ENCODE measurements around the gene FRMD6. TPM values are rescaled to one million over a fixed set of nuclear protein-coding genes. Genes with fewer than 3 reads are reported as not detected.

The FRMD6 gene
- total and polyA plus RNA-seq, 2 experiments from 2014 or later: 5.4 to 18.7 TPM

DNA sequence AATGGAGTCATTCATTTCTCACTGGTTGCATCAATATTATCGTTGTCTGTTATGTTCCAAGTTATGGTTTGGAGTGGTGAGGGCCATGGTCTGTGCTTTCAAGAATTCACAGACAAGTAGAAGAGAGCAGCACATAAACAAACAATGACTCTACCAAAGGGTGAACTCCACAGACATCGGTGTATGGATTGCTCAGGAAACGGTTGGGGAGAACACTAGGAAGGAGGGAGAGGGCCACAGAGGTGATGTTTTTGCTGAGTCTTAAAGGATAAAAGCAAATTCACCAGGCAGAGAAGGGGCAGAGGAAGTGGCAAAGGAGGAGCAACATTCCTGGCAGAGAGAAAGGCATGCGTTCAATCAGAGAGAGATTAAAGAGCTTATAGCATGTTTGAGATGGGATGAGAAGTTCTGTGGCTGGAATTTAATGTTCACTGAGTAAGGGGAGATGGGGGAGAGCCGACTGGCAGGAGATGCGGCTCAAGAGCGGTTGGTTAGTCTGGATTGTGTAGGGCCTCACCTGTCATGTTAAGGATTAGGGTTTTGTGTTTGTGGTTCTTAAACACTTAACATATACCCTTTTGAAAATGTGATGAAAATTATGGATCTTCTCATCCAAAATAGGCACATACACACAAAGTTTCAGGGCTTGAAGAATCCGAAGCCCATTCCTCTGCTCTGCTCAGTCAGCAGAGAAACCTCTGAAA, 42.3 kb upstream of the FRMD6 start:
- H3F3A ChIP-seq (replicated peaks; ENCODE audit: low read depth): no peaks in the 10 kb centered on the region
- no peaks in the 10 kb centered on the region for H3K9me3 Mint-ChIP-seq
- peaks cover 14% of the 10 kb centered on the region; the same call in 2 of the 3 replicates for H3K4me1 Mint-ChIP-seq
- H3K9me2 ChIP-seq (ENCODE audit: insufficient read depth): peaks cover 10% of the 10 kb centered on the region; the same call in 1 of the 2 replicates
- H3K4me3 ChIP-seq: no peak overlapping the region
- no peak overlapping the region for H3K4me3 Mint-ChIP-seq
- H4K20me1 ChIP-seq (replicated peaks; ENCODE audit: insufficient read depth): no peaks in the 10 kb centered on the region
- TF ChIP-seq ZNF114 (CRISPR knock-in tag; IDR thresholded peaks at IDR 0.05) (no peak), ZNF331 (CRISPR knock-in tag; IDR thresholded peaks at IDR 0.05; ENCODE audit: low read depth) (no peak), JUNB (IDR thresholded peaks at IDR 0.05; ENCODE audit: unreplicated experiment) (no peak), CREB1 (CRISPR knock-in tag; IDR thresholded peaks at IDR 0.05; ENCODE audit: low read depth) (no peak), NANOG (IDR thresholded peaks at IDR 0.05; ENCODE audit: borderline replicate concordance) (no peak), EZH2phosphoT487 (IDR thresholded peaks at IDR 0.05; ENCODE audit: unreplicated experiment) (no peak)
- TF ChIP-seq, protein P1, sequence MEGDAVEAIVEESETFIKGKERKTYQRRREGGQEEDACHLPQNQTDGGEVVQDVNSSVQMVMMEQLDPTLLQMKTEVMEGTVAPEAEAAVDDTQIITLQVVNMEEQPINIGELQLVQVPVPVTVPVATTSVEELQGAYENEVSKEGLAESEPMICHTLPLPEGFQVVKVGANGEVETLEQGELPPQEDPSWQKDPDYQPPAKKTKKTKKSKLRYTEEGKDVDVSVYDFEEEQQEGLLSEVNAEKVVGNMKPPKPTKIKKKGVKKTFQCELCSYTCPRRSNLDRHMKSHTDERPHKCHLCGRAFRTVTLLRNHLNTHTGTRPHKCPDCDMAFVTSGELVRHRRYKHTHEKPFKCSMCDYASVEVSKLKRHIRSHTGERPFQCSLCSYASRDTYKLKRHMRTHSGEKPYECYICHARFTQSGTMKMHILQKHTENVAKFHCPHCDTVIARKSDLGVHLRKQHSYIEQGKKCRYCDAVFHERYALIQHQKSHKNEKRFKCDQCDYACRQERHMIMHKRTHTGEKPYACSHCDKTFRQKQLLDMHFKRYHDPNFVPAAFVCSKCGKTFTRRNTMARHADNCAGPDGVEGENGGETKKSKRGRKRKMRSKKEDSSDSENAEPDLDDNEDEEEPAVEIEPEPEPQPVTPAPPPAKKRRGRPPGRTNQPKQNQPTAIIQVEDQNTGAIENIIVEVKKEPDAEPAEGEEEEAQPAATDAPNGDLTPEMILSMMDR (conservative IDR thresholded peaks at IDR 0.05; ENCODE audit: low read depth in 2 of 2): no peak
- TF ChIP-seq, protein P2, sequence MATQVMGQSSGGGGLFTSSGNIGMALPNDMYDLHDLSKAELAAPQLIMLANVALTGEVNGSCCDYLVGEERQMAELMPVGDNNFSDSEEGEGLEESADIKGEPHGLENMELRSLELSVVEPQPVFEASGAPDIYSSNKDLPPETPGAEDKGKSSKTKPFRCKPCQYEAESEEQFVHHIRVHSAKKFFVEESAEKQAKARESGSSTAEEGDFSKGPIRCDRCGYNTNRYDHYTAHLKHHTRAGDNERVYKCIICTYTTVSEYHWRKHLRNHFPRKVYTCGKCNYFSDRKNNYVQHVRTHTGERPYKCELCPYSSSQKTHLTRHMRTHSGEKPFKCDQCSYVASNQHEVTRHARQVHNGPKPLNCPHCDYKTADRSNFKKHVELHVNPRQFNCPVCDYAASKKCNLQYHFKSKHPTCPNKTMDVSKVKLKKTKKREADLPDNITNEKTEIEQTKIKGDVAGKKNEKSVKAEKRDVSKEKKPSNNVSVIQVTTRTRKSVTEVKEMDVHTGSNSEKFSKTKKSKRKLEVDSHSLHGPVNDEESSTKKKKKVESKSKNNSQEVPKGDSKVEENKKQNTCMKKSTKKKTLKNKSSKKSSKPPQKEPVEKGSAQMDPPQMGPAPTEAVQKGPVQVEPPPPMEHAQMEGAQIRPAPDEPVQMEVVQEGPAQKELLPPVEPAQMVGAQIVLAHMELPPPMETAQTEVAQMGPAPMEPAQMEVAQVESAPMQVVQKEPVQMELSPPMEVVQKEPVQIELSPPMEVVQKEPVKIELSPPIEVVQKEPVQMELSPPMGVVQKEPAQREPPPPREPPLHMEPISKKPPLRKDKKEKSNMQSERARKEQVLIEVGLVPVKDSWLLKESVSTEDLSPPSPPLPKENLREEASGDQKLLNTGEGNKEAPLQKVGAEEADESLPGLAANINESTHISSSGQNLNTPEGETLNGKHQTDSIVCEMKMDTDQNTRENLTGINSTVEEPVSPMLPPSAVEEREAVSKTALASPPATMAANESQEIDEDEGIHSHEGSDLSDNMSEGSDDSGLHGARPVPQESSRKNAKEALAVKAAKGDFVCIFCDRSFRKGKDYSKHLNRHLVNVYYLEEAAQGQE (IDR thresholded peaks at IDR 0.05; ENCODE audit: unreplicated experiment): no peak
- TF ChIP-seq, protein P3, sequence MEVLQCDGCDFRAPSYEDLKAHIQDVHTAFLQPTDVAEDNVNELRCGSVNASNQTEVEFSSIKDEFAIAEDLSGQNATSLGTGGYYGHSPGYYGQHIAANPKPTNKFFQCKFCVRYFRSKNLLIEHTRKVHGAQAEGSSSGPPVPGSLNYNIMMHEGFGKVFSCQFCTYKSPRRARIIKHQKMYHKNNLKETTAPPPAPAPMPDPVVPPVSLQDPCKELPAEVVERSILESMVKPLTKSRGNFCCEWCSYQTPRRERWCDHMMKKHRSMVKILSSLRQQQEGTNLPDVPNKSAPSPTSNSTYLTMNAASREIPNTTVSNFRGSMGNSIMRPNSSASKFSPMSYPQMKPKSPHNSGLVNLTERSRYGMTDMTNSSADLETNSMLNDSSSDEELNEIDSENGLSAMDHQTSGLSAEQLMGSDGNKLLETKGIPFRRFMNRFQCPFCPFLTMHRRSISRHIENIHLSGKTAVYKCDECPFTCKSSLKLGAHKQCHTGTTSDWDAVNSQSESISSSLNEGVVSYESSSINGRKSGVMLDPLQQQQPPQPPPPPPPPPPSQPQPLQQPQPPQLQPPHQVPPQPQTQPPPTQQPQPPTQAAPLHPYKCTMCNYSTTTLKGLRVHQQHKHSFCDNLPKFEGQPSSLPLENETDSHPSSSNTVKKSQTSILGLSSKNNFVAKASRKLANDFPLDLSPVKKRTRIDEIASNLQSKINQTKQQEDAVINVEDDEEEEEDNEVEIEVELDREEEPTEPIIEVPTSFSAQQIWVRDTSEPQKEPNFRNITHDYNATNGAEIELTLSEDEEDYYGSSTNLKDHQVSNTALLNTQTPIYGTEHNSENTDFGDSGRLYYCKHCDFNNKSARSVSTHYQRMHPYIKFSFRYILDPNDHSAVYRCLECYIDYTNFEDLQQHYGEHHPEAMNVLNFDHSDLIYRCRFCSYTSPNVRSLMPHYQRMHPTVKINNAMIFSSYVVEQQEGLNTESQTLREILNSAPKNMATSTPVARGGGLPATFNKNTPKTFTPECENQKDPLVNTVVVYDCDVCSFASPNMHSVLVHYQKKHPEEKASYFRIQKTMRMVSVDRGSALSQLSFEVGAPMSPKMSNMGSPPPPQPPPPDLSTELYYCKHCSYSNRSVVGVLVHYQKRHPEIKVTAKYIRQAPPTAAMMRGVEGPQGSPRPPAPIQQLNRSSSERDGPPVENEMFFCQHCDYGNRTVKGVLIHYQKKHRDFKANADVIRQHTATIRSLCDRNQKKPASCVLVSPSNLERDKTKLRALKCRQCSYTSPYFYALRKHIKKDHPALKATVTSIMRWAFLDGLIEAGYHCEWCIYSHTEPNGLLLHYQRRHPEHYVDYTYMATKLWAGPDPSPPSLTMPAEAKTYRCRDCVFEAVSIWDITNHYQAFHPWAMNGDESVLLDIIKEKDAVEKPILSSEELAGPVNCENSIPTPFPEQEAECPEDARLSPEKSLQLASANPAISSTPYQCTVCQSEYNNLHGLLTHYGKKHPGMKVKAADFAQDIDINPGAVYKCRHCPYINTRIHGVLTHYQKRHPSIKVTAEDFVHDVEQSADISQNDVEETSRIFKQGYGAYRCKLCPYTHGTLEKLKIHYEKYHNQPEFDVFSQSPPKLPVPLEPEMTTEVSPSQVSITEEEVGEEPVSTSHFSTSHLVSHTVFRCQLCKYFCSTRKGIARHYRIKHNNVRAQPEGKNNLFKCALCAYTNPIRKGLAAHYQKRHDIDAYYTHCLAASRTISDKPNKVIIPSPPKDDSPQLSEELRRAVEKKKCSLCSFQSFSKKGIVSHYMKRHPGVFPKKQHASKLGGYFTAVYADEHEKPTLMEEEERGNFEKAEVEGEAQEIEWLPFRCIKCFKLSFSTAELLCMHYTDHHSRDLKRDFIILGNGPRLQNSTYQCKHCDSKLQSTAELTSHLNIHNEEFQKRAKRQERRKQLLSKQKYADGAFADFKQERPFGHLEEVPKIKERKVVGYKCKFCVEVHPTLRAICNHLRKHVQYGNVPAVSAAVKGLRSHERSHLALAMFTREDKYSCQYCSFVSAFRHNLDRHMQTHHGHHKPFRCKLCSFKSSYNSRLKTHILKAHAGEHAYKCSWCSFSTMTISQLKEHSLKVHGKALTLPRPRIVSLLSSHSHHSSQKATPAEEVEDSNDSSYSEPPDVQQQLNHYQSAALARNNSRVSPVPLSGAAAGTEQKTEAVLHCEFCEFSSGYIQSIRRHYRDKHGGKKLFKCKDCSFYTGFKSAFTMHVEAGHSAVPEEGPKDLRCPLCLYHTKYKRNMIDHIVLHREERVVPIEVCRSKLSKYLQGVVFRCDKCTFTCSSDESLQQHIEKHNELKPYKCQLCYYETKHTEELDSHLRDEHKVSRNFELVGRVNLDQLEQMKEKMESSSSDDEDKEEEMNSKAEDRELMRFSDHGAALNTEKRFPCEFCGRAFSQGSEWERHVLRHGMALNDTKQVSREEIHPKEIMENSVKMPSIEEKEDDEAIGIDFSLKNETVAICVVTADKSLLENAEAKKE (CRISPR knock-in tag; IDR thresholded peaks at IDR 0.05): no peak
- H3K4me1 ChIP-seq (ENCODE audit: insufficient read depth): no peaks in the 10 kb centered on the region
- no peaks in the 10 kb centered on the region for H3K27me3 ChIP-seq (ENCODE audit: insufficient read depth)
- no peak overlapping the region for H3K27ac ChIP-seq (ENCODE audit: low read depth)
- no peak for DNase-seq (ENCODE audit: low spot score)
- ATAC-seq: no peak
- no peak overlapping the region for H3K27ac Mint-ChIP-seq
- H3K4me2 ChIP-seq: no peak overlapping the region
- H3K36me3 Mint-ChIP-seq (ENCODE audit: low read depth): no peaks in the 10 kb centered on the region
- H3K27me3 Mint-ChIP-seq (ENCODE audit: insufficient read depth, low read depth, poor library complexity): no peaks in the 10 kb centered on the region
- H2AFZ ChIP-seq: peak overlapping the region; percentile 84
- H3K36me3 ChIP-seq (ENCODE audit: insufficient read depth): no peaks in the 10 kb centered on the region
- no peaks in the 10 kb centered on the region for H3K79me2 ChIP-seq (replicated peaks; ENCODE audit: insufficient read depth)
